GM21367 (cell line): ENCODE measurements around the gene ATP1A3.

Experiments used
- ATAC-seq: cut with Tn5 transposase; IDR thresholded peaks from one replicate; pipeline ENCODE4 v1.9.1; 2021; ENCODE audit not compliant: unreplicated experiment

ATP1A3 gene

GRCh38 chr19:41918653-41919244 lies 75.3 kb downstream of the ATP1A3 start:
- no peak for ATAC-seq

GRCh38 chr19:41918095-41918494 lies 75.9 kb downstream of the ATP1A3 start:
- no peak for ATAC-seq

DNA sequence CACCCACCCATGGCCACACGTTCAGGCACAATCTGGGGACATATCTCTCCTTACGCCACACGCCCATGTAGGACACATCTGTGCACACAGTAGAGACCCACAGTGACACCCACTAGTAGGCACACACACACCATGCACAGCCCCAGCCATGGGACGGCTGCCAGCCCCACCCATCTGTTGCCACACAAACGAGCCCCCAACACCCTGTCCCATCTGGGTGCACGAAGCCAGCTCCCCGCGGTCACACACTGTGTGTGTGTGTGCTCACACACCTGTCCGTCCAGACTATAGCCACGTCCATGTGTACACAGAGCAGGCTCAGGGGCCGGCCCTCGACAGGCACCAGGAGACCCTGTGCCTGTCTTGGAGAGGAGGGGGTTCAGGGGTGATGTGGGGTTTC lies 76.4 kb downstream of the ATP1A3 start:
- no peak for ATAC-seq
